Activated T-cell treated with anti-CD3 and anti-CD28 coated beads for 48 hours (primary cell): Measurements from ENCODE around the gene CEP135.

Experiments
- DNase-seq: peaks from one replicate; pipeline ENCODE4 v3.0.0-alpha.2; 2020; ENCODE audit warnings: low read depth

CEP135 gene

GRCh38 chr4:56080384-56080783, 131.6 kb downstream of the CEP135 start:
- no peak for DNase-seq

GRCh38 chr4:56082829-56083228, 134.1 kb downstream of the CEP135 start:
- DNase-seq: no peak
